Gastrocnemius medialis (tissue), 4 donors: ENCODE measurements around the gene LMLN.

Source experiments
- CTCF ChIP-seq, 5 experiments: fragments of 450-650 bp in 3 of 5; fragments of 200-600 bp in 2 of 5; sonication (generic) in 2 of 5; IDR thresholded peaks in 4 of 5; conservative IDR thresholded peaks in 1 of 5; 1 replicate in 4 of 5; 2 replicates in 1 of 5; pipeline ENCODE4 v1.5.1; 2016 to 2019; ENCODE audit warnings: antibody characterized with exemption in 5 of 5, mild to moderate bottlenecking in 3 of 5, moderate library complexity in 3 of 5
- POLR2A ChIP-seq, 2 donors: fragments of 450-650 bp; IDR thresholded peaks; one replicate each; pipeline ENCODE4 v1.6.1; 2017; ENCODE audit warnings: antibody characterized with exemption in 2 of 2, mild to moderate bottlenecking in 2 of 2, moderate library complexity in 2 of 2

- TF ChIP-seq CTCF (IDR thresholded peaks at IDR 0.05 in 4 of 5, conservative IDR thresholded peaks at IDR 0.05 in 1 of 5): no peak
- TF ChIP-seq POLR2A (IDR thresholded peaks at IDR 0.05): no peak
Measured at GRCh38 chr3:197955892-197956477, 4.0 kb upstream of the LMLN start.
